H9 (cell line): ENCODE results near the gene ATP6V1C2. TPM values are rescaled to one million over a fixed set of nuclear protein-coding genes. Genes with fewer than 3 reads are reported as not detected.

ENCODE experiments used
- DNase-seq: peaks from one replicate; pipeline ENCODE4 v3.0.0-alpha.2; 2017
- H2AFZ ChIP-seq: one replicate; pipeline ENCODE4 v1.6.1; 2013; ENCODE audit warnings: mild to moderate bottlenecking, low read length, control low read depth, moderate library complexity
- H2AK5ac ChIP-seq: 2 replicates; pipeline ENCODE4 v1.6.1; 2013; ENCODE audit warnings: low read length, control low read depth, mixed read lengths; ENCODE audit not compliant: insufficient read length
- H2BK120ac ChIP-seq: one replicate; pipeline ENCODE4 v1.6.1; 2013; ENCODE audit warnings: low read depth, mild to moderate bottlenecking, low read length, control low read depth, inconsistent platforms; ENCODE audit not compliant: poor library complexity, severe bottlenecking
- H2BK12ac ChIP-seq: 2 replicates; pipeline ENCODE4 v1.6.1; 2013; ENCODE audit warnings: low read length, control low read depth, mixed read lengths, low read depth; ENCODE audit not compliant: insufficient read length
- H2BK15ac ChIP-seq: 2 replicates; pipeline ENCODE4 v1.6.1; 2013; ENCODE audit warnings: low read depth, low read length, control low read depth
- H2BK20ac ChIP-seq: one replicate; pipeline ENCODE4 v1.6.1; 2013; ENCODE audit warnings: low read depth, mild to moderate bottlenecking, low read length, control low read depth, inconsistent platforms; ENCODE audit not compliant: poor library complexity, severe bottlenecking
- H2BK5ac ChIP-seq: 2 replicates; pipeline ENCODE4 v1.6.1; 2013; ENCODE audit warnings: low read length, control low read depth, mixed read lengths; ENCODE audit not compliant: insufficient read length
- H3K14ac ChIP-seq: 2 replicates; pipeline ENCODE4 v1.6.1; 2013; ENCODE audit warnings: low read length, control low read depth; ENCODE audit not compliant: insufficient read depth
- H3K18ac ChIP-seq: 2 replicates; pipeline ENCODE4 v1.6.1; 2013; ENCODE audit warnings: low read depth, mild to moderate bottlenecking, mixed read lengths, low read length, control low read depth; ENCODE audit not compliant: insufficient read length
- H3K23ac ChIP-seq: 2 replicates; pipeline ENCODE4 v1.6.1; 2013; ENCODE audit warnings: low read length, control low read depth, mixed read lengths, low read depth; ENCODE audit not compliant: insufficient read length
- H3K23me2 ChIP-seq: 2 replicates; pipeline ENCODE4 v1.6.1; 2013; ENCODE audit warnings: low read depth, mild to moderate bottlenecking, mixed read lengths, low read length, control low read depth; ENCODE audit not compliant: insufficient read length, poor library complexity, severe bottlenecking
- H3K27ac ChIP-seq: 2 replicates; pipeline ENCODE4 v1.5.1; 2013; ENCODE audit warnings: low read length, control low read depth, mixed read lengths, low read depth; ENCODE audit not compliant: insufficient read length
- H3K27me3 ChIP-seq: 2 replicates; pipeline ENCODE4 v1.6.1; 2013; ENCODE audit warnings: low read length, control low read depth, inconsistent platforms; ENCODE audit not compliant: insufficient read depth
- H3K4ac ChIP-seq: 2 replicates; pipeline ENCODE4 v1.6.1; 2013; ENCODE audit warnings: low read depth, mild to moderate bottlenecking, control low read depth, inconsistent platforms, low read length, moderate library complexity
- H3K4me1 ChIP-seq: 2 replicates; pipeline ENCODE4 v1.6.1; 2013; ENCODE audit warnings: low read length, control low read depth, inconsistent platforms; ENCODE audit not compliant: insufficient read depth
- H3K4me2 ChIP-seq: 2 replicates; pipeline ENCODE4 v1.6.1; 2013; ENCODE audit warnings: low read length, control low read depth, mixed read lengths; ENCODE audit not compliant: insufficient read length, insufficient read depth
- H3K56ac ChIP-seq: 2 replicates; pipeline ENCODE4 v1.6.1; 2013; ENCODE audit warnings: low read depth, mild to moderate bottlenecking, mixed read lengths, low read length, control low read depth; ENCODE audit not compliant: insufficient read length
- H3K79me1 ChIP-seq: 2 replicates; pipeline ENCODE4 v1.6.1; 2013; ENCODE audit warnings: low read depth, mild to moderate bottlenecking, moderate library complexity, low read length, control low read depth, inconsistent platforms; ENCODE audit not compliant: insufficient read depth, poor library complexity, severe bottlenecking
- H3K79me2 ChIP-seq: 2 replicates; pipeline ENCODE4 v1.6.1; 2013; ENCODE audit warnings: low read length, control low read depth, inconsistent platforms; ENCODE audit not compliant: insufficient read depth
- H3K9ac ChIP-seq: 2 replicates; pipeline ENCODE4 v1.6.1; 2013; ENCODE audit warnings: low read length, control low read depth, mixed read lengths; ENCODE audit not compliant: insufficient read length; ENCODE audit errors: extremely low read depth
- H3K9me3 ChIP-seq: one replicate; pipeline ENCODE4 v1.6.1; 2013; ENCODE audit warnings: low read depth, low read length, inconsistent platforms; ENCODE audit not compliant: control insufficient read depth
- H3T11ph ChIP-seq: one replicate; pipeline ENCODE4 v1.6.1; 2013; ENCODE audit warnings: mild to moderate bottlenecking, low read length, control low read depth, inconsistent platforms
- H4K20me1 ChIP-seq: one replicate; pipeline ENCODE4 v1.6.1; 2013; ENCODE audit not compliant: control insufficient read depth, insufficient read length, insufficient read depth
- H4K5ac ChIP-seq: 2 replicates; pipeline ENCODE4 v1.6.1; 2013; ENCODE audit warnings: low read depth, mild to moderate bottlenecking, mixed read lengths, low read length, control low read depth; ENCODE audit not compliant: insufficient read length
- H4K8ac ChIP-seq: replicated peaks from 2 replicates; pipeline ENCODE4 v1.6.1; 2013; ENCODE audit warnings: low read length, control low read depth, mixed read lengths, low read depth; ENCODE audit not compliant: insufficient read length
- H4K91ac ChIP-seq: 2 replicates; pipeline ENCODE4 v1.6.1; 2013; ENCODE audit warnings: low read depth, mild to moderate bottlenecking, moderate library complexity, mixed read lengths, low read length, control low read depth; ENCODE audit not compliant: insufficient read length
- H3K27ac Mint-ChIP-seq, 3 experiments: 2 replicates in 2 of 3; 3 replicates in 1 of 3; pipeline ENCODE4 v1.8.0; 2020 to 2021; ENCODE audit warnings: mixed read lengths in 3 of 3, mild to moderate bottlenecking in 1 of 3, moderate library complexity in 1 of 3
- H3K27me3 Mint-ChIP-seq: 2 replicates; pipeline ENCODE4 v1.8.0; 2021; ENCODE audit warnings: low read depth, mild to moderate bottlenecking, moderate library complexity, mixed read lengths
- H3K36me3 Mint-ChIP-seq, 3 experiments: 2 replicates in 2 of 3; 3 replicates in 1 of 3; pipeline ENCODE4 v1.8.0; 2020 to 2021; ENCODE audit warnings: low read depth in 3 of 3, mixed read lengths in 3 of 3; ENCODE audit not compliant: insufficient read depth in 1 of 3
- H3K4me1 Mint-ChIP-seq, 2 experiments: 2 replicates each; pipeline ENCODE4 v1.8.0; 2020; ENCODE audit warnings: mixed read lengths in 2 of 2
- H3K4me3 Mint-ChIP-seq, 2 experiments: 2 replicates in 1 of 2; 3 replicates in 1 of 2; pipeline ENCODE4 v1.8.0; 2020 to 2021; ENCODE audit warnings: mild to moderate bottlenecking in 2 of 2, mixed read lengths in 2 of 2, moderate library complexity in 1 of 2
- H3K9me3 Mint-ChIP-seq, 2 experiments: 2 replicates in 1 of 2; 3 replicates in 1 of 2; pipeline ENCODE4 v1.8.0; 2020; ENCODE audit warnings: mild to moderate bottlenecking in 2 of 2, mixed read lengths in 2 of 2, moderate library complexity in 1 of 2
- WGBS: extraction: QIAGEN DNeasy Blood & Tissue Kit; methylation state at CpG from one replicate; pipeline ENCODE4 v1.1.7; 2013; ENCODE audit warnings: missing lambda C conversion rate, low lambda C conversion rate, mixed read lengths; ENCODE audit not compliant: insufficient read length; ENCODE audit errors: extremely low coverage; 5-methylcytosine and 5-hydroxymethylcytosine counted together
- total RNA-seq: library from RNA; stranded (reverse); gene quantifications from 2 replicates; pipeline ENCODE4 v1.2.1, GENCODE V29; 2021
- TF ChIP-seq, protein P1 (sequence below): fragments of 200-600 bp; sonication (generic); conservative IDR thresholded peaks from 3 replicates; pipeline ENCODE4 v1.8.0; 2021; ENCODE audit warnings: antibody characterized with exemption, mild to moderate bottlenecking

ATP6V1C2 gene
- total RNA-seq, 1 experiment from 2014 or later: 1.2 TPM

GRCh38 chr2:10810202-10811161 lies 89.1 kb downstream of the ATP6V1C2 start:
- H3K27ac ChIP-seq: no peak overlapping the region
- WGBS: no CpG with 5 or more reads among the region's 8 CpGs

More at GRCh38 chr2:10810202-10811161, 89.1 kb downstream of the ATP6V1C2 start:
- H3K4ac ChIP-seq: no peak overlapping the region
- H2AK5ac ChIP-seq: no peak overlapping the region
- H2BK20ac ChIP-seq: no peak overlapping the region
- no peak overlapping the region for H4K8ac ChIP-seq
- no peak overlapping the region for H3K23ac ChIP-seq
- H3K56ac ChIP-seq: no peak overlapping the region
- Mint-ChIP-seq H3K4me3 (peak overlapping the region; percentile 90 to 94), H3K4me1 (peaks cover 32 to 40% of the 10 kb centered on the region in 2 experiments), H3K27me3 (peaks cover 2% of the 10 kb centered on the region; the same call in 1 of the 2 replicates), H3K9me3 (no peaks in the 10 kb centered on the region), H3K36me3 (peaks cover 17 to 21% (median 19%) of the 10 kb centered on the region in 3 experiments; a peak in 6 of 7 replicates), H3K27ac (no peak overlapping the region; a peak in 1 of 7 replicates)
- H3K23me2 ChIP-seq: peaks cover 6% of the 10 kb centered on the region
- H3T11ph ChIP-seq: no peak overlapping the region
- H3K4me1 ChIP-seq: no peaks in the 10 kb centered on the region; the same call in 1 of the 2 replicates
- TF ChIP-seq, protein P1, sequence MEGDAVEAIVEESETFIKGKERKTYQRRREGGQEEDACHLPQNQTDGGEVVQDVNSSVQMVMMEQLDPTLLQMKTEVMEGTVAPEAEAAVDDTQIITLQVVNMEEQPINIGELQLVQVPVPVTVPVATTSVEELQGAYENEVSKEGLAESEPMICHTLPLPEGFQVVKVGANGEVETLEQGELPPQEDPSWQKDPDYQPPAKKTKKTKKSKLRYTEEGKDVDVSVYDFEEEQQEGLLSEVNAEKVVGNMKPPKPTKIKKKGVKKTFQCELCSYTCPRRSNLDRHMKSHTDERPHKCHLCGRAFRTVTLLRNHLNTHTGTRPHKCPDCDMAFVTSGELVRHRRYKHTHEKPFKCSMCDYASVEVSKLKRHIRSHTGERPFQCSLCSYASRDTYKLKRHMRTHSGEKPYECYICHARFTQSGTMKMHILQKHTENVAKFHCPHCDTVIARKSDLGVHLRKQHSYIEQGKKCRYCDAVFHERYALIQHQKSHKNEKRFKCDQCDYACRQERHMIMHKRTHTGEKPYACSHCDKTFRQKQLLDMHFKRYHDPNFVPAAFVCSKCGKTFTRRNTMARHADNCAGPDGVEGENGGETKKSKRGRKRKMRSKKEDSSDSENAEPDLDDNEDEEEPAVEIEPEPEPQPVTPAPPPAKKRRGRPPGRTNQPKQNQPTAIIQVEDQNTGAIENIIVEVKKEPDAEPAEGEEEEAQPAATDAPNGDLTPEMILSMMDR: no peak
- H3K9ac ChIP-seq: no peak overlapping the region
- peak overlapping the region; percentile 65 for H3K4me2 ChIP-seq
- H3K14ac ChIP-seq: no peak overlapping the region
- no peak overlapping the region for H2AFZ ChIP-seq
- DNase-seq: no peak
- H3K79me2 ChIP-seq: peaks cover 57% of the 10 kb centered on the region
- no peaks in the 10 kb centered on the region for H3K27me3 ChIP-seq
- H2BK5ac ChIP-seq: no peak overlapping the region
- H3K79me1 ChIP-seq: no peaks in the 10 kb centered on the region
- no peak overlapping the region for H4K91ac ChIP-seq
- H3K18ac ChIP-seq: no peak overlapping the region
- no peak overlapping the region for H4K5ac ChIP-seq
- no peak overlapping the region for H2BK15ac ChIP-seq
- no peak overlapping the region for H2BK120ac ChIP-seq
- peaks cover 3% of the 10 kb centered on the region for H4K20me1 ChIP-seq
- H3K9me3 ChIP-seq: no peaks in the 10 kb centered on the region
- no peak overlapping the region for H2BK12ac ChIP-seq
